SIG-M5 (cell line): ENCODE data around the gene DHDH.

Source experiments
- DNase-seq: peaks from one replicate; lab custom pipeline; 2025; lab: John Stamatoyannopoulos, UW

The DHDH gene

DNA sequence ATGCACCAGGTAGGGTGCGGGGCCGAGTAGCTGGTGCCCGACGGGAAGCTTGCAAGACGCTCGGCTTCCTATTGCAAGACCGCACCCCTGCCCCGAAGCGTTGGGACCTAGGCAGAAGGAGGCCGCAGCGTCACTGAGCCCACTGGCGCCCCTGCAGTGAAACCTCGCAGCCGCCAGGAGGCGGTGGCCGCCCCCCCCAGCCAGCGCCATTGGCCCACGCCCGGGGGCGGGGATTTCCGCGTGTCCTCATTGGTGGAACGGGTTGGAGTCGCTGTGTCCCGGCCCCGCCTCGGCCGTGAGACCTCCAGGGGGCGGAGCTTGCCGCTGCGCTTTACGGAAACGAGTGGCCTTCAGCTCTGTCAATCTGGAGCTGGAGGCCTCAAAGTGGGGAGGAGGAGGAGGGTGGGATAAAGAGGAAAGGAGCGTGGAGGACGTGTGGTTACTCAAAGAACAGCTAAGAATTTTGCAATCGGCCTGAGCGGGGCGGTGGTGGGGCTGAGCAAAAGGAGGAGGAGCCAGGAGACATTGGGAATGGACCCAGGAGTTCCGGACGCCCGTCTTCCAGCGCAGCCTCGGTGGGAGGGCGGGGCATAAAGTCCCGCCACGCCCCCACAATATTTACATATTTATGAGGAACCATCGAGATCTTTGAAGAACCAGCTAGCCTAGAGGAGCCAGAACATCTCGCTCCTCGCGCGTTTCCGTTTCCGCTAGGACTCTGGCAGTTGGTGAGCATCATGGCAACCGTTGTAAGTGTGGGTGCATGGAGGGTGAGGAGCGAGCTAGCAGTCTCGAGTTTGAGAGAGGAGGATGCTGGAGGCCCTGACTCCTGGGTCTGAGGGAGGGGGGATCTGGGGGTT is 59.9 kb downstream of the DHDH start, which contains the start of the genes GYS1 and RUVBL2:
GYS1 (minus strand) TSS at position 135 of the 860 bp plus-strand sequence. CDS start 197 bp downstream, outside the sequence.
RUVBL2 (plus strand) TSS at position 713 of the 860 bp plus-strand sequence; CDS start at position 738, 25 bp downstream.
- DNase-seq, result peak; percentile 99

DNA sequence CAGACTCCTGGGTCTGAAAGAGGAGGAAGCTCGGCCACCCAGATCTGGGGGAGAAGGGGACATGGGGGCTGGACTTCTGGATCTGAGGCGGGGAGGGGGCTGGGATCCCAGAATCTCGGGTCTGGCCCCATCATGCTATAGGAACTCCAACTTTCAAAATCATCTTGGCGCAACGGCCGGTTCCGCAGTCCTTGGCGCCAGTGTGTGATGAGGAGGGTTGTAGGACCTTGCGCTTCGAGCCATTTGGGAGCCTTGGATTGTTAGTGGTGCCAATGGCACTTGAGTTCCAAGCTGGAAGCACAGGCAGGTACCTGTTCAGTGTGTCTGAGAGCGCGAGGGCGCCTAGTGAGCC is 60.5 kb downstream of the DHDH start:
- no peak for DNase-seq
